GM18508 (cell line): Measurements from ENCODE around the gene KRTAP10-4.
"Not testable (repeated sequence)": the region's sequence is repeated elsewhere in the genome, so short reads cannot be mapped to it uniquely, and the experiment has no call there.

ENCODE experiments used
- ATAC-seq: cut with Tn5 transposase; IDR thresholded peaks from one replicate; pipeline ENCODE4 v1.9.1; 2021; ENCODE audit warnings: moderate number of reproducible peaks; ENCODE audit not compliant: insufficient read depth, unreplicated experiment

KRTAP10-4 gene

GRCh38 chr21:44573630-44574456, at the start of gene KRTAP10-4:
Gene KRTAP10-4 (plus strand): TSS chr21:44573729. CDS start chr21:44573759, 30 bp downstream.
- not testable (repeated sequence) for ATAC-seq

- no peak for ATAC-seq
These were observed 48.8 kb upstream of the KRTAP10-4 start for GRCh38 chr21:44524414-44525371.

GRCh38 chr21:44525391-44526095, 48.0 kb upstream of the KRTAP10-4 start:
- ATAC-seq, result no peak

- ATAC-seq, result no peak
These were observed 47.2 kb upstream of the KRTAP10-4 start for GRCh38 chr21:44526096-44526997.

GRCh38 chr21:44527156-44527982, 46.2 kb upstream of the KRTAP10-4 start:
- ATAC-seq, result no peak

- no peak for ATAC-seq
These were observed 45.4 kb upstream of the KRTAP10-4 start for GRCh38 chr21:44527983-44528633.

GRCh38 chr21:44528634-44528995, 44.9 kb upstream of the KRTAP10-4 start:
- ATAC-seq, result no peak

- no peak for ATAC-seq
These were observed 44.5 kb upstream of the KRTAP10-4 start for GRCh38 chr21:44529011-44529421.

- ATAC-seq, result no peak
These were observed 43.9 kb upstream of the KRTAP10-4 start for GRCh38 chr21:44529503-44530125.

- no peak for ATAC-seq
These were observed 43.2 kb upstream of the KRTAP10-4 start for GRCh38 chr21:44530221-44530902.

- no peak for ATAC-seq
These were observed 42.5 kb upstream of the KRTAP10-4 start for GRCh38 chr21:44530903-44531605.

GRCh38 chr21:44531606-44532564, 41.6 kb upstream of the KRTAP10-4 start:
- ATAC-seq, result no peak

GRCh38 chr21:44532712-44533111, 40.8 kb upstream of the KRTAP10-4 start:
- ATAC-seq, result no peak

- no peak for ATAC-seq
These were observed 40.2 kb upstream of the KRTAP10-4 start for GRCh38 chr21:44533121-44533890.
